Psoas muscle (tissue), 8 donors: ENCODE data around the gene DNM3. TPM values are rescaled to one million over a fixed set of nuclear protein-coding genes. Genes with fewer than 3 reads are reported as not detected.

Source experiments
- ATAC-seq, 4 donors: fragments of 200-7000 bp; cut with Tn5 transposase; one replicate each; pipeline ENCODE4 v1.9.1; 2020; ENCODE audit warnings: moderate library complexity in 3 of 4, mild to moderate bottlenecking in 2 of 4
- DNase-seq, 2 donors: peaks; one replicate each; pipeline ENCODE4 v3.0.0-alpha.2; 2020
- H3K27ac ChIP-seq: fragments of 200-600 bp; one replicate; pipeline ENCODE4 v1.8.0; 2022
- H3K27me3 ChIP-seq, 3 donors: fragments of 200-600 bp in 1 of 3; one replicate each; pipeline versions ENCODE4 v1.6.1 to v1.8.0; 2013 to 2022; ENCODE audit warnings: low read length in 2 of 3, mild to moderate bottlenecking in 2 of 3, moderate library complexity in 1 of 3; ENCODE audit not compliant: insufficient read depth in 3 of 3
- H3K36me3 ChIP-seq, 2 donors: fragments of 200-600 bp in 1 of 2; one replicate each; pipeline versions ENCODE4 v1.6.1 to v1.8.0; 2013 to 2022; ENCODE audit warnings: low read depth in 1 of 2, mild to moderate bottlenecking in 1 of 2, moderate library complexity in 1 of 2; ENCODE audit not compliant: insufficient read depth in 1 of 2
- H3K4me1 ChIP-seq: fragments of 200-600 bp; one replicate; pipeline ENCODE4 v1.8.0; 2022
- H3K4me3 ChIP-seq: fragments of 200-600 bp; one replicate; pipeline ENCODE4 v1.8.0; 2022; ENCODE audit warnings: mild to moderate bottlenecking
- H3K9me3 ChIP-seq: fragments of 200-600 bp; one replicate; pipeline ENCODE4 v1.8.0; 2022
- WGBS, 3 donors: extraction: QIAGEN DNeasy Blood & Tissue Kit; methylation state at CpG; one replicate each; pipeline versions ENCODE4 v1.1.6 to v1.1.7; 2013; 5-methylcytosine and 5-hydroxymethylcytosine counted together
- intact Hi-C, 2 donors: fragments of 100-400 bp; cut with DNase I; formaldehyde crosslinking; loops; one replicate each; pipeline versions ENCODE4 v1.11.0 to v1.14.2; 2022
- polyA plus RNA-seq, 3 donors: library from polyadenylated mRNA; stranded (reverse); fragments of 200-250 nt; gene quantifications; one replicate each; pipeline ENCODE4 v1.2.3, GENCODE V29; 2013
- total RNA-seq, 4 donors: library from RNA; stranded (reverse); fragmentation: NEBNext Ultra II Directional in 2 of 4; extraction: Animal tissue kit (Norgen Biotek cat#: 25700) in 2 of 4; gene quantifications; one replicate each; pipeline versions ENCODE4 v1.2.1 to v1.2.4, GENCODE V29; 2021 to 2023
- TF ChIP-seq, protein P1 (sequence below): fragments of 200-600 bp; IDR thresholded peaks from one replicate; pipeline ENCODE4 v1.8.0; 2022; ENCODE audit warnings: antibody characterized with exemption
- donor health status: healthy with polysubstance abuse.
- donor health status: DM: no; HTN: no; CAD: no; lungs with moderate emphysema.
- donor health status: Bipolar disorder and iron deficiency.
- donor health status: healthy.
- donor health status: DM: yes; HTN: yes; CAD: no.
- donor health status: DM: no; HTN: no; CAD: no.
- donor health status: DM: no; HTN: no; CAD: no.
- donor health status: DM: yes; HTN: yes; CAD: no.

Gene DNM3
- total and polyA plus RNA-seq, 7 donors, result 0.31 to 1.0 (median 0.77) TPM

GRCh38 chr1:172221436-172221835 lies 380.1 kb downstream of the DNM3 start:
- intact Hi-C loops, result no loop called here
- H3K27ac ChIP-seq, result no peak overlapping the region
- no peaks in the 10 kb centered on the region for H3K4me1 ChIP-seq
- no peaks in the 10 kb centered on the region for H3K27me3 ChIP-seq
- H3K4me3 ChIP-seq, result no peak overlapping the region
- H3K9me3 ChIP-seq, result no peaks in the 10 kb centered on the region
- no peaks in the 10 kb centered on the region for H3K36me3 ChIP-seq
- 80 to 88% (median 87%) methylated on average over 2 of the region's 2 CpGs for WGBS, 3 donors
- DNase-seq (no peak), ATAC-seq (no peak)
- TF ChIP-seq, protein P1, sequence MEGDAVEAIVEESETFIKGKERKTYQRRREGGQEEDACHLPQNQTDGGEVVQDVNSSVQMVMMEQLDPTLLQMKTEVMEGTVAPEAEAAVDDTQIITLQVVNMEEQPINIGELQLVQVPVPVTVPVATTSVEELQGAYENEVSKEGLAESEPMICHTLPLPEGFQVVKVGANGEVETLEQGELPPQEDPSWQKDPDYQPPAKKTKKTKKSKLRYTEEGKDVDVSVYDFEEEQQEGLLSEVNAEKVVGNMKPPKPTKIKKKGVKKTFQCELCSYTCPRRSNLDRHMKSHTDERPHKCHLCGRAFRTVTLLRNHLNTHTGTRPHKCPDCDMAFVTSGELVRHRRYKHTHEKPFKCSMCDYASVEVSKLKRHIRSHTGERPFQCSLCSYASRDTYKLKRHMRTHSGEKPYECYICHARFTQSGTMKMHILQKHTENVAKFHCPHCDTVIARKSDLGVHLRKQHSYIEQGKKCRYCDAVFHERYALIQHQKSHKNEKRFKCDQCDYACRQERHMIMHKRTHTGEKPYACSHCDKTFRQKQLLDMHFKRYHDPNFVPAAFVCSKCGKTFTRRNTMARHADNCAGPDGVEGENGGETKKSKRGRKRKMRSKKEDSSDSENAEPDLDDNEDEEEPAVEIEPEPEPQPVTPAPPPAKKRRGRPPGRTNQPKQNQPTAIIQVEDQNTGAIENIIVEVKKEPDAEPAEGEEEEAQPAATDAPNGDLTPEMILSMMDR, result no peak

GRCh38 chr1:172224871-172225270 lies 383.6 kb downstream of the DNM3 start:
- H3K27me3 ChIP-seq, result no peaks in the 10 kb centered on the region
- no peaks in the 10 kb centered on the region for H3K9me3 ChIP-seq
- intact Hi-C loops, result no loop called here
- no peaks in the 10 kb centered on the region for H3K36me3 ChIP-seq
- ATAC-seq (no peak), DNase-seq (no peak)
- no peaks in the 10 kb centered on the region for H3K4me1 ChIP-seq
- TF ChIP-seq, protein P1, result no peak
- H3K4me3 ChIP-seq, result no peak overlapping the region
- no peak overlapping the region for H3K27ac ChIP-seq
- 89 to 98% (median 93%) methylated on average over 3 of the region's 3 CpGs for WGBS, 3 donors

DNA sequence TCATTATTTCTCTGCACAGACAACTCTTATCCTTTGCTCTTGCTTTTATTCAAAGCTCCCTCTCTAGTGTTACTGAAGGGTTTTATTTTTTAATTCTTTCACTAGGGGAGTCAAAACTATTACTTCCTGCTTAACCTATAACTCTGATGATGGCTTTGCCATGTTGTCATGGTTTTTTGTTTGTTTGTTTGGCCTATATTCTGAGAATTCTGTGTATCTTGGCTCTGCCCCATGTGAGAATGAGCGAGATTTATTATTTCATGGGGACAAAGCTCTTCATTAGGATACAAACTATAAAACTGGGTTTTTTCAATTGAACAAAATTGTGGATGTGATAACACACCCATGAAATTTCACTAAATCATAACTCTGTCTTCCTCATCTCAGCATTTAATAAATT lies 388.6 kb downstream of the DNM3 start:
- intact Hi-C loops, result no loop called here
- Histone ChIP-seq H3K27me3 (no peaks in the 10 kb centered on the region), H3K9me3 (no peaks in the 10 kb centered on the region), H3K36me3 (no peaks in the 10 kb centered on the region), H3K4me1 (no peaks in the 10 kb centered on the region), H3K27ac (no peak overlapping the region), H3K4me3 (no peak overlapping the region)
- ATAC-seq (no peak), DNase-seq (no peak)
- WGBS, 3 donors, result 82 to 90% (median 87%) methylated on average over 1 of the region's 1 CpG
- TF ChIP-seq, protein P1, result no peak

GRCh38 chr1:172230526-172230925 lies 389.2 kb downstream of the DNM3 start:
- no peaks in the 10 kb centered on the region for H3K27me3 ChIP-seq
- 95 to 99% (median 97%) methylated on average over 2 of the region's 2 CpGs for WGBS, 3 donors
- no peak overlapping the region for H3K4me3 ChIP-seq
- ATAC-seq (no peak), DNase-seq (no peak)
- no peak overlapping the region for H3K27ac ChIP-seq
- no peaks in the 10 kb centered on the region for H3K4me1 ChIP-seq
- TF ChIP-seq, protein P1, result no peak
- intact Hi-C loops, result no loop called here
- no peaks in the 10 kb centered on the region for H3K9me3 ChIP-seq
- no peaks in the 10 kb centered on the region for H3K36me3 ChIP-seq

DNA sequence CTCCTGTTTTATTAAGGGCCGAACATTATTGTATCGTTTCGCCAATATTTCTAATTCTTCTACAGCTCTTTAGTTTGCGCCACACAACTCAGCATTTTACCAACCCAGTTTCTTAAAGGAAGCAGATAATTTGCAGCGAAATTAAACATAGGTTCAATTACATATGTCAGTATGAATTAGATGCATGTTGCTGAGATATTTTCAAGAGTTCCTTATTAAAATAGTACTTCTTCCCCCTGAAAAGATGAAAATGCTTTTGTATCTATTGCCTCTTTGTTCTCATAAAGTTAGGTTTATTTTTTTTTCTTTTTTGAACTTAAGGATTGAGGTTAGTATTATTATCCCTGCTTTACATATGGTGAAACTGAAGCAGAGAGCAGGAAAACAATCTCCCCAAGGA lies 395.7 kb downstream of the DNM3 start:
- H3K27me3 ChIP-seq, result no peaks in the 10 kb centered on the region
- no peak for ATAC-seq
- H3K27ac ChIP-seq, result no peak overlapping the region
- DNase-seq, result no peak
- no peaks in the 10 kb centered on the region for H3K4me1 ChIP-seq
- 97% methylated on average over 5 of the region's 5 CpGs for WGBS, 3 donors
- no peaks in the 10 kb centered on the region for H3K9me3 ChIP-seq
- intact Hi-C loops, result no loop called here
- H3K4me3 ChIP-seq, result no peak overlapping the region
- TF ChIP-seq, protein P1, result no peak
- H3K36me3 ChIP-seq, result no peaks in the 10 kb centered on the region
